Measurements from ENCODE around the gene PIRT. TPM values are rescaled to one million over a fixed set of nuclear protein-coding genes. Genes with fewer than 3 reads are reported as not detected.

The PIRT gene
- total RNA-seq, 2 experiments from 2014 or later = not detected

DNA sequence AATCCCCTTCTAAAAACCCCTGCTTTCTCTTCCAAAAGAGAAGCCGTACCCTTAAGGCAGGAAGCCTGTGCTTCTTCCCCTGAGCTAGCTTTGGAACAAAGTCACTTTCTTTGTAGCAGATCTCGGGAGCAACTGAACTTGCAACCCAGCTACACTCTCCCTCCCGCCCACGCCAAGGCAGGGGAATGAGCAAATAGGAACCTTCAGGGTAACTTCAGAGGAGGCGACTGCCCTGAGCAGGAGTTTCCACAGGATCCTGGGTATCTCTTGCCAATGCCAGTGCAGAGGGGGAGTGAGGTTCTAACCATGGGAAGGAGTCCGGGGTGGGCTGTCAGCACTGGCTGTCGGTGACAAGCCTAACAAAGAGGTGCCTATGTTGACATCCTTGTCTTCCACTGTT lies 5.9 kb upstream of the PIRT start:
- H3K27ac Mint-ChIP-seq = no peak overlapping the region
- ChIA-PET POLR2A (no interaction called here), CTCF (interaction anchor here (1.6 to 2.7 kb wide), 3 partner anchors 8 to 198 kb away, joined by 5 to 19 read pairs (median 6); no protein-coding TSS in a partner anchor)
- no peaks in the 10 kb centered on the region for H3K27me3 Mint-ChIP-seq
- peaks cover 7% of the 10 kb centered on the region for H3K4me1 Mint-ChIP-seq
- H3K4me3 Mint-ChIP-seq = no peak overlapping the region
- no peaks in the 10 kb centered on the region for H3K36me3 Mint-ChIP-seq (ENCODE audit: low read depth)
- no peak for DNase-seq
- no peaks in the 10 kb centered on the region for H3K9me3 Mint-ChIP-seq

DNA sequence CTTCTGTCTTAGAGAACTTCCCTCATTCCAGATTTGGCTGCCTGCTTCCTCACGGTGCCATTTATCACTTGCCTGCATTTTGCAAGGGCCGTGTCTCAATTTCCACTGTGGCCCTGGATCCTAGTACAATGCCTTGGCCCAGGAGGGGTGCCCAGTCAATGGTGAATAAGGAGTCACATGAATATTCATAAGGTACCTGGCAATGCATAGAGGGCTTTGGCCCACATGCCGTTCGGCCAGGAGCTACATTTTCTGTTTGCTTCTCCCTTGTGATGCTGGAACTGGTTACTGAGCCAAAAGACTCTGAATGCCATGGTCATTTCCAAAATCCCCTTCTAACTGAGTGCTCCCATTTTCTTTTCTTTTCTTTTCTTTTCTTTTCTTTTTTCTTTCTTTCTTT lies 4.8 kb upstream of the PIRT start:
- Mint-ChIP-seq H3K4me1 (peaks cover 7% of the 10 kb centered on the region), H3K27me3 (no peaks in the 10 kb centered on the region), H3K36me3 (ENCODE audit: low read depth) (no peaks in the 10 kb centered on the region)

DNA sequence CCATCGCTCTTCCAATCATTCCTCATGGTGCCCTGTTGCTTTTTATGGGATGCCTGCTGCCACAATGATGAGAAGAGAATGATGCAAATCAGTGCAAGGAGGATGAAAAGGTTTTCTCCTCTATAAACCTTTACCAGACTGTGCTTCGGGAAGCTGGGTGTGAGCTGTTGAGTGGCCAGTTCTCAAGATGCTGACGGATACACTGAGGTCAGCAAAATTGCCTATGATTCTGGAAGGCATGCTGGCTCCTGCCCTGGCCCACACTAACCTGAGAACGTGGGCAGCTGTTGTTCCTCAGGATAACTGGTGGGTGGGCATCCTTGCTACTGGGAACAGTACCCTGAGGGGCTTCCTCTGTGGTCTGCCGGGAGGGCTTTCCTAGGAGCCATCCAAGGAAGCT lies 795 bp upstream of the PIRT start:
- ChIA-PET POLR2A (no interaction called here), CTCF (no interaction called here)
- H3K4me1 Mint-ChIP-seq = no peaks in the 10 kb centered on the region
- H3K27ac Mint-ChIP-seq = no peak overlapping the region
- no peaks in the 10 kb centered on the region for H3K36me3 Mint-ChIP-seq (ENCODE audit: low read depth)
- H3K4me3 Mint-ChIP-seq = no peak overlapping the region
- no peaks in the 10 kb centered on the region for H3K27me3 Mint-ChIP-seq
- H3K9me3 Mint-ChIP-seq = no peaks in the 10 kb centered on the region
- no peak for DNase-seq

More for the DNA sequence above, 4.8 kb upstream of the PIRT start:
- CTCF ChIA-PET = interaction anchor here (0.7 to 2.7 kb wide), 2 partner anchors 193 to 197 kb away, joined by 3 to 19 read pairs; no protein-coding TSS in a partner anchor
- POLR2A ChIA-PET = no interaction called here
- no peak for DNase-seq
- no peak overlapping the region for H3K4me3 Mint-ChIP-seq
- no peak overlapping the region for H3K27ac Mint-ChIP-seq
- H3K9me3 Mint-ChIP-seq = no peaks in the 10 kb centered on the region

DNA sequence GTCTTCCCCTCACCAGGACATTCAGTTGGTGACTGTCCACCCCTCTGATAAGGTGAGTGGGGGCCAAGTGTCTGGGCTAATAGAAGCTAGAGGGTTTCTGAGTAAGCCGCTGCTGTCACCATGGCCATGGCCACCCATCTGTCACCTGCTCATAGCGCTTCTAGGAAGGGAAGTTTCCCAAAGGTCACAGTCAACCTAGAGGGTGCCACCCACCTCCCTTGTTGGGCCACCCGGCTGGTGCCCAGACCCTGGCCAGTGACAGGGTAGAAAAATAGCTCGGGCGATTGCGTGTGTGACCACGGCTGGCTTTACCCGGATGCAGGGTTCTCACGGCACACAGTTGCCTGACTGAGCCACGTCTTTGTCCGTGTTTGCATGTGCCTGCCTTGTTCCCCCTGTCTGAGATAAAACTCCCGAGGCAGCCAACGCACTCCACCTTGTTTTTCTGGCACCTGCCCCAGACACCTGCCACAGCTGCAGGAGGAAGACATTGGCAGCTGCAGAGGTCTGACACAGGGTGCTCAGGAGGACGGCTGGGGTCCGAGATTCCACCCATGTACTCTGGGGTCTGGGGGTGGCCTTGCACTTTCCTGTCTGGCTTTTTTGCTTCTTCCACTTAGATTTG lies 809 bp downstream of the PIRT start:
- ChIA-PET POLR2A (no interaction called here), CTCF (no interaction called here)
- Mint-ChIP-seq H3K4me1 (no peaks in the 10 kb centered on the region), H3K27ac (no peak overlapping the region), H3K4me3 (no peak overlapping the region), H3K36me3 (ENCODE audit: low read depth) (no peaks in the 10 kb centered on the region), H3K9me3 (no peaks in the 10 kb centered on the region), H3K27me3 (no peaks in the 10 kb centered on the region)
- DNase-seq = no peak

DNA sequence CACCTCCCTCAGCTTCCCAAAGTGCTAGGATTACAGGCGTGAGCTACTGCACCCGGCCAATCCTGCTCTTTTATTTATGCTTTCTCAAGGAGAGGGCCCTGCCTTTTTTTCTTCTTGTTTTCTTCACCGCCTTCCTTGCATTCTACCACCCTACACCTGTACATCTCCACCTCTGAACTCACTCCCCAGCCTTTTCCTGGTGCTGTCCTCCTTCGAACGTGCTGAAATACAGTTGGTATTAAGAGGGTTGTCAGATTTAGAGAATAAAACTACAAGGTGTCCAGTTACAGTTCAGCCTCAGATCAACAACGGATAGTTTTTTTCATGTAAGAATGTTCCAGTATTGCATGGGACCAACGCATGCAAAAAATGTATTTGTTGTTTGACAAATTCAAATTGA lies 1.7 kb downstream of the PIRT start:
- no peaks in the 10 kb centered on the region for H3K27me3 Mint-ChIP-seq
- no peaks in the 10 kb centered on the region for H3K4me1 Mint-ChIP-seq
- no peak overlapping the region for H3K4me3 Mint-ChIP-seq
- H3K9me3 Mint-ChIP-seq = no peaks in the 10 kb centered on the region
- ChIA-PET CTCF (interaction anchor here (0.6 to 1.6 kb wide), 2 partner anchors 9 to 94 kb away, joined by 4 to 5 read pairs; no protein-coding TSS in a partner anchor), POLR2A (no interaction called here)
- no peak for DNase-seq
- no peak overlapping the region for H3K27ac Mint-ChIP-seq
- H3K36me3 Mint-ChIP-seq (ENCODE audit: low read depth) = no peaks in the 10 kb centered on the region

DNA sequence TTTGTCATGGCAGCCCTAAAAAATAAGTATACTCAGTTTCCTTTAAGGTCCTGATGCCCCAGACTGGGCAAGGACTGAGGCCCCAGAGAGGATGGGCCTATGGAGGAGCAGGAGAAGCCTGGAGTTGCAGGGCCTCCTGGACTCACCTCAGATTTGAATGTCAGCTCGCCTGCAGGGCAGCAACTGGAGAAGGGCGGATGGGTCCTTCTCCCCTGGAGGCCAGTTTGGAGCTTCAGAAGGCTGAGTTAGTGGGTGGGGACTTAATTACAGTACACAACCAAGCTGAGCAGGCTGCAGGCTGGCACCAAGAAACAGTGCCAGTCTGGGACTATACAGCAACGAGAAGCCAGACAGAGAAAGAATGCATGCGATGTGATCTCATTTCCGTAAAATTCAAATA lies 6.2 kb downstream of the PIRT start:
- DNase-seq = no peak
- POLR2A ChIA-PET = no interaction called here
- H3K4me3 Mint-ChIP-seq = no peak overlapping the region
- no peaks in the 10 kb centered on the region for H3K4me1 Mint-ChIP-seq
- no peaks in the 10 kb centered on the region for H3K36me3 Mint-ChIP-seq (ENCODE audit: low read depth)
- H3K9me3 Mint-ChIP-seq = no peaks in the 10 kb centered on the region
- CTCF ChIA-PET = no interaction called here
- H3K27me3 Mint-ChIP-seq = no peaks in the 10 kb centered on the region
- no peak overlapping the region for H3K27ac Mint-ChIP-seq

DNA sequence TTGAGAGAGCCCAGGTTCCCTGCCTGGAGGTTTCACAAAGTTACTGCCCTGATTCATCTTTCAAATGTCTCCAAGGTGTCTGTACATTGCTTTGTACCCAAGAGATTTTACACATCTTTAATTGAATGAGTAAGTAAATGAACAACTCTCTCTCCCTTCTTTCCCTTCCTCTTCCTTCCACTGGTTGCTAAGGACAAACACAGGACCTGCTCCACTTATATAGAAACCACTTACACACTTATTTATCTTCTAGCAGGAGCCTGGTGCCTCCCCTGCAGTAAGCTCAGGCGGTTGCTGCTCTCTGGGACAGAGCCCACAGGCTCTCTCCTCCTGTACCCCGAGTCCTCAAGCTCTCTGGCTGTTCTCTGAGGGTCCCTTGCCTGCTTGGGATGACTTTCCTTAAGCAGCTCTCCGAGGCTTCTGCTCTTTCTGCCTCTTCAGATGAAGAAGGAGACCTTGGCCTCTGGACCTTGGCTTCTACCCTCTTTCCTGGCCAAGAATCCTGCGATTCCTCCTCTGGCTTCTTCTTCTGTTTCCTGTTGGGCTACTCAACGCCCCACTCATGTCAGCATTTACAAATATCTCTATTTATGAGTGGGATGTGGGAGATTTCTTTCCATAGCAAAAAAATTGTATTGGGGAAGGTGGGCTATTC lies 9.9 kb downstream of the PIRT start:
- ChIA-PET CTCF (no interaction called here), POLR2A (no interaction called here)
- H3K9me3 Mint-ChIP-seq = no peaks in the 10 kb centered on the region
- H3K36me3 Mint-ChIP-seq (ENCODE audit: low read depth) = no peaks in the 10 kb centered on the region
- no peak overlapping the region for H3K27ac Mint-ChIP-seq
- no peak overlapping the region for H3K4me3 Mint-ChIP-seq
- no peak for DNase-seq
- H3K4me1 Mint-ChIP-seq = no peaks in the 10 kb centered on the region
- H3K27me3 Mint-ChIP-seq = no peaks in the 10 kb centered on the region

DNA sequence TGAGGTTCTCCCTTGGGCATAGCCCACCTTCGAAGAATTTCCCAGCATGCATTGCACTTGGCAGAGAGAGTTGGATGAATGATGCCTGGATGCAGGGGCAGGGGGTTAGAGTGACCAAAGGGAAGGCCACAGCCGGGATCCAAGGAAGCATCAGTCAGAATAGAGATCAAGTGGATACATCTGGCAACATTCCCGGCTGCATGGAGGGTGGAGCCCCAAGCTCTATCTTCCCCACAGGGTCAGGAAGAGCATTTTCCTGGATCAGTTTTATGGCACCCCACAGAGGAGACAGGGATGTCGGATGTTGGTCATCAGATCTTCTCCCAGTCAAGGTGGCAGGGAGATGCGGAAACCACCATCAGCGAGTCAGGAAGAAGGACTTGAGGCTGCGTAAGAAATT lies 13.0 kb downstream of the PIRT start:
- POLR2A ChIA-PET = no interaction called here
- Mint-ChIP-seq H3K9me3 (no peaks in the 10 kb centered on the region), H3K4me1 (no peaks in the 10 kb centered on the region), H3K4me3 (no peak overlapping the region), H3K27ac (no peak overlapping the region), H3K36me3 (ENCODE audit: low read depth) (no peaks in the 10 kb centered on the region), H3K27me3 (no peaks in the 10 kb centered on the region)
- CTCF ChIA-PET = interaction anchor here (0.6 kb wide), 1 partner anchor 55 kb away, joined by 3 read pairs; no protein-coding TSS in a partner anchor
- DNase-seq = no peak

DNA sequence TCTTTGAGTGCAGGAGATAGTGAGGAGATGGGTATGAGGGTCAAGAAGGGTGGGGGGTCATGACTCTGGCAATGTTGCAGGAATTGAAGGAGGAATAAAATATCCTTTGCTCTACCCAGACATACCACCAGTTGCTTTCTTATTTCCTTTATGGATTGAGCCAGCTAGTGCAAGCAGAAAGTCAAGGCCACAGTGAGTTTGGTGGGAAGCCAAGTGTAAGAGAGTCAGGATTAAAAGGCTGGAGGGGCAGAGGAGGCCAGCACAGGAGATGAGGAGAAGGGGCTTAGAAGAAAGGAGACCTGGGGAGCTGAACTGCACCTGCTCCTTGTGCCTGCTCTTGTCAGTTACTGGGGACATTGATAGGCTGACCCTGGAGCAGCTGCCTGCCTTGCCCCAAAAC lies 16.1 kb downstream of the PIRT start:
- ChIA-PET POLR2A (interaction anchor here (0.6 kb wide), 1 partner anchor 48 kb away, joined by 3 read pairs; no protein-coding TSS in a partner anchor), CTCF (interaction anchor here (0.9 kb wide), 1 partner anchor 74 kb away, joined by 3 read pairs; no protein-coding TSS in a partner anchor)
- no peaks in the 10 kb centered on the region for H3K9me3 Mint-ChIP-seq
- H3K36me3 Mint-ChIP-seq (ENCODE audit: low read depth) = no peaks in the 10 kb centered on the region
- H3K27ac Mint-ChIP-seq = no peak overlapping the region
- DNase-seq = no peak
- no peaks in the 10 kb centered on the region for H3K4me1 Mint-ChIP-seq
- H3K4me3 Mint-ChIP-seq = no peak overlapping the region
- H3K27me3 Mint-ChIP-seq = no peaks in the 10 kb centered on the region

DNA sequence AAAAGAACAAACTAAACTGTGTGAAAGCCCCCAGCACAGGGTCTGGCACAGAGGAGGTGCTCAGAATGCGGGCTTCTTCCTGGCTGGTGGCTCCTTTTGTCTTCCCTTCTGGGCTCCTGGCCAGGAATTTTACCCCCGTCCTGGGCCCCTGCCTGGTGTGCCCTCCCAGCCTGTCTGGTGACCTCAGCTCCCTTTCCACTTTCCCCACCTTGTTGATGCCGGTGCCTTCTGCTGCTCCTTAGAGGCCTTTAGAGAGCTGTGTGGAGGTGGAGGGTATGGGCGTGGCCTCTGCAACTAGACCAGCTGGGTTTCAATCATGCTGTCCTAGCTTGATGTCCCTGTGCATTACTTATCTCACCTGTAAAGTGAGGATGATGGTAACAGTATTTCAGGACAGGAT lies 16.8 kb downstream of the PIRT start:
- Mint-ChIP-seq H3K36me3 (ENCODE audit: low read depth) (no peaks in the 10 kb centered on the region), H3K4me1 (no peaks in the 10 kb centered on the region), H3K9me3 (no peaks in the 10 kb centered on the region), H3K4me3 (no peak overlapping the region), H3K27me3 (no peaks in the 10 kb centered on the region), H3K27ac (no peak overlapping the region)
- DNase-seq = no peak
- POLR2A ChIA-PET = no interaction called here
- CTCF ChIA-PET = no interaction called here

DNA sequence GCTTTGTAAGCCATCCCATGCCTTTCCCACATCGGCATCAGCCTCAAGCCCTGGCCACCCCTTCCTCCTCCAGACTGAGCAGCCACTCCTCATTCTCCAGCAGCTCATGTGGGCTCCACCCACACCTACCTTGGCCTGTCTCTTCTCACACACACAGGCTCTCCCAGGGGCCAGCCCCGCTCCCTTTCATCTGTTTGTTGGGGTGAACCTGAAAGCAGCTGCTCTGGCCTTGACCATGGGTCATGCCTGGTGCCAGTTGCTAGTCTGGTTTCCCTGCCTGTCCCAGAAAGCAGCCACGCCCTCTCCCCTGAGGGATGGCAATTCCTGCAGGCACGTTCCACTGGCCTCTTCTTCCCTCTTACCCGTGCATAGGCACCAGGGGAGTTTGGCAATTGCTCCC lies 22.6 kb downstream of the PIRT start:
- H3K36me3 Mint-ChIP-seq (ENCODE audit: low read depth) = no peaks in the 10 kb centered on the region
- ChIA-PET CTCF (no interaction called here), POLR2A (no interaction called here)
- H3K9me3 Mint-ChIP-seq = no peaks in the 10 kb centered on the region
- no peak overlapping the region for H3K27ac Mint-ChIP-seq
- no peak for DNase-seq
- H3K4me1 Mint-ChIP-seq = no peaks in the 10 kb centered on the region
- H3K4me3 Mint-ChIP-seq = no peak overlapping the region
- no peaks in the 10 kb centered on the region for H3K27me3 Mint-ChIP-seq

DNA sequence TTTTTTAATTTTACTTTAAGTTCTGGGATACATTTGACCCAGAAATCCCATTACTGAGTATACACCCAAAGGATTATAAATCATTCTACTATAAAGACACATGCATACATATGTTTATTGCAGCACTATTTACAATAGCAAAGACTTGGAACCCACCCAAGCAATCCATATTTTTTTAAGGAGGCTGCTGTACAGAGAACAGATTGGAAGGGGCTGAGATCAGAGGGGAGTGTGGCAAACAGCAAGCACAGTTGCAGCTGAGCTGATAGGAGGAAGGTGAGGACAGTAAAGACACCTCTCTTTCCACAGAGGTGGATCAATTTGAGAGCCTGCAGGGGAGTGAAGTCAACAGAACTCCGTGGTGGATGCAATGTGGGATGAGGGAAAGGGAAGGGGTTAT lies 23.8 kb downstream of the PIRT start:
- ChIA-PET CTCF (no interaction called here), POLR2A (no interaction called here)
- no peak overlapping the region for H3K4me3 Mint-ChIP-seq
- H3K9me3 Mint-ChIP-seq = no peaks in the 10 kb centered on the region
- no peaks in the 10 kb centered on the region for H3K36me3 Mint-ChIP-seq (ENCODE audit: low read depth)
- no peak overlapping the region for H3K27ac Mint-ChIP-seq
- H3K4me1 Mint-ChIP-seq = no peaks in the 10 kb centered on the region
- H3K27me3 Mint-ChIP-seq = no peaks in the 10 kb centered on the region
- no peak for DNase-seq

DNA sequence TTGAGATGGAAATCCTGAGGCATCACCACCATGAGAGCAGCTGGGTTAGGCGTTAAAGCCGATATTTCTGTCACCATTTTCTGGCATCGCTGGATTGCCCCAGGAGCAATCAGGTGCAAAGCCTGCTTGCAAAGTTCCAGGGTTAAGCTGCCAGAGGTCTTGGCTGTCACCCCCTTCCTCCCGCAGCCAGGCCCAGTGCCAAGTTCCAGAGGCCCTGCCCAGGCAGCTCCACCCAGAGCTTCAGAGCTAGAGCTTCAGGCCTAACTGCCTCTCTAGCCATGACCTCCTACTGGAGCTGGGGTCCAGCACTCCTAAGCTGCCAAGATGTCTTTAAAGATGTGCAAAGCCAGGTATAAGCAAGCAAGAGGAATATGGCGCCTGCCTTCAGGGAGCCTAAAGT lies 25.2 kb downstream of the PIRT start:
- ChIA-PET CTCF (interaction anchor here (0.9 to 1.3 kb wide), 2 partner anchors 10 to 23 kb away, joined by 3 to 5 read pairs; no protein-coding TSS in a partner anchor), POLR2A (no interaction called here)
- H3K27me3 Mint-ChIP-seq = no peaks in the 10 kb centered on the region
- H3K9me3 Mint-ChIP-seq = no peaks in the 10 kb centered on the region
- no peak for DNase-seq
- H3K4me3 Mint-ChIP-seq = no peak overlapping the region
- no peaks in the 10 kb centered on the region for H3K4me1 Mint-ChIP-seq
- H3K27ac Mint-ChIP-seq = no peak overlapping the region
- no peaks in the 10 kb centered on the region for H3K36me3 Mint-ChIP-seq (ENCODE audit: low read depth)

DNA sequence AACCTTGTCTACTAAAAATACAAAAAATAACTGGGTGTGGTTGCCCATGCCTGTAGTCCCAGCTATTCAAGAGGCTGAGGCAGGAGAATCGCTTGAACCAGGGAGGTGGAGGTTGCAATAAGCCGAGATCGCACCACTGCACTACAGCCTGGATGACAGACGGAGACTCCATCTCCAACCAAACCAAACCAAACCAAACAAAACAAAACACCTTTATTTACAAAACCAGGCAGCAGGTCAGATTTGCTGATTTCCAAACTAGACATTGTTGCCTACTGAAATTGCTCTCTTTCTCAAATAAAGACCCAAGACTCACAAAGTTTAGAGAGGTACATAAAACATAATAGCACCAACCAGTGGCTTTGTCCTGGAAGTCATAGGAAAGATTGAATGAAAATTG lies 28.3 kb downstream of the PIRT start:
- DNase-seq = no peak
- Mint-ChIP-seq H3K9me3 (no peaks in the 10 kb centered on the region), H3K4me3 (no peak overlapping the region), H3K36me3 (ENCODE audit: low read depth) (no peaks in the 10 kb centered on the region), H3K27ac (no peak overlapping the region), H3K4me1 (no peaks in the 10 kb centered on the region), H3K27me3 (no peaks in the 10 kb centered on the region)
- ChIA-PET CTCF (no interaction called here), POLR2A (no interaction called here)
